CD1c-positive myeloid dendritic cell (primary cell): ENCODE measurements around the gene MPC1.
"Not testable (repeated sequence)": the region's sequence is repeated elsewhere in the genome, so short reads cannot be mapped to it uniquely, and the experiment has no call there.

Source experiments
- DNase-seq: peaks from one replicate; pipeline ENCODE4 v3.0.0-alpha.2; 2016; ENCODE audit errors: extremely low spot score

The MPC1 gene

GRCh38 chr6:166406197-166406596 lies 23.5 kb upstream of the MPC1 start:
- no peak for DNase-seq

GRCh38 chr6:166405386-166405785 lies 22.6 kb upstream of the MPC1 start:
- no peak for DNase-seq

GRCh38 chr6:166402582-166403277 lies 20.0 kb upstream of the MPC1 start:
- no peak for DNase-seq

- peak; percentile 75 for DNase-seq
These were observed 18.0 kb upstream of the MPC1 start for GRCh38 chr6:166400649-166401250.

GRCh38 chr6:166400181-166400580 lies 17.4 kb upstream of the MPC1 start:
- DNase-seq, result no peak

GRCh38 chr6:166398348-166398747 lies 15.6 kb upstream of the MPC1 start:
- DNase-seq, result no peak

GRCh38 chr6:166397849-166398248 lies 15.1 kb upstream of the MPC1 start:
- no peak for DNase-seq

GRCh38 chr6:166395778-166396177 lies 13.0 kb upstream of the MPC1 start:
- no peak for DNase-seq

- DNase-seq, result no peak
These were observed 12.6 kb upstream of the MPC1 start for GRCh38 chr6:166395351-166395750.

- no peak for DNase-seq
These were observed 11.5 kb upstream of the MPC1 start for GRCh38 chr6:166394036-166394892.

- no peak for DNase-seq
These were observed 10.7 kb upstream of the MPC1 start for GRCh38 chr6:166393535-166393823.

- DNase-seq, result not testable (repeated sequence)
These were observed 10.2 kb upstream of the MPC1 start for GRCh38 chr6:166392755-166393534.

- no peak for DNase-seq
These were observed 6.4 kb upstream of the MPC1 start for GRCh38 chr6:166389119-166389518.

GRCh38 chr6:166388290-166389004 lies 5.7 kb upstream of the MPC1 start:
- no peak for DNase-seq

GRCh38 chr6:166387642-166388289 lies 5.0 kb upstream of the MPC1 start:
- DNase-seq, result no peak

GRCh38 chr6:166387098-166387497 lies 4.4 kb upstream of the MPC1 start:
- not testable (repeated sequence) for DNase-seq

- DNase-seq, result no peak
These were observed 3.4 kb upstream of the MPC1 start for GRCh38 chr6:166386111-166386510.

GRCh38 chr6:166383802-166384363 lies 1.1 kb upstream of the MPC1 start:
- DNase-seq, result not testable (repeated sequence)

GRCh38 chr6:166382500-166382932 lies 224 bp downstream of the MPC1 start:
- DNase-seq, result no peak

GRCh38 chr6:166381733-166382499 lies 824 bp downstream of the MPC1 start:
- DNase-seq, result peak; percentile 81
